GM21717 (cell line): ENCODE results near the gene DNAJC18.
"Not testable (repeated sequence)": the region's sequence is repeated elsewhere in the genome, so short reads cannot be mapped to it uniquely, and the experiment has no call there.

Source experiments
- ATAC-seq: cut with Tn5 transposase; IDR thresholded peaks from one replicate; pipeline ENCODE4 v1.9.1; 2021; ENCODE audit warnings: mild to moderate bottlenecking, moderate library complexity; ENCODE audit not compliant: unreplicated experiment

DNAJC18 gene

DNA sequence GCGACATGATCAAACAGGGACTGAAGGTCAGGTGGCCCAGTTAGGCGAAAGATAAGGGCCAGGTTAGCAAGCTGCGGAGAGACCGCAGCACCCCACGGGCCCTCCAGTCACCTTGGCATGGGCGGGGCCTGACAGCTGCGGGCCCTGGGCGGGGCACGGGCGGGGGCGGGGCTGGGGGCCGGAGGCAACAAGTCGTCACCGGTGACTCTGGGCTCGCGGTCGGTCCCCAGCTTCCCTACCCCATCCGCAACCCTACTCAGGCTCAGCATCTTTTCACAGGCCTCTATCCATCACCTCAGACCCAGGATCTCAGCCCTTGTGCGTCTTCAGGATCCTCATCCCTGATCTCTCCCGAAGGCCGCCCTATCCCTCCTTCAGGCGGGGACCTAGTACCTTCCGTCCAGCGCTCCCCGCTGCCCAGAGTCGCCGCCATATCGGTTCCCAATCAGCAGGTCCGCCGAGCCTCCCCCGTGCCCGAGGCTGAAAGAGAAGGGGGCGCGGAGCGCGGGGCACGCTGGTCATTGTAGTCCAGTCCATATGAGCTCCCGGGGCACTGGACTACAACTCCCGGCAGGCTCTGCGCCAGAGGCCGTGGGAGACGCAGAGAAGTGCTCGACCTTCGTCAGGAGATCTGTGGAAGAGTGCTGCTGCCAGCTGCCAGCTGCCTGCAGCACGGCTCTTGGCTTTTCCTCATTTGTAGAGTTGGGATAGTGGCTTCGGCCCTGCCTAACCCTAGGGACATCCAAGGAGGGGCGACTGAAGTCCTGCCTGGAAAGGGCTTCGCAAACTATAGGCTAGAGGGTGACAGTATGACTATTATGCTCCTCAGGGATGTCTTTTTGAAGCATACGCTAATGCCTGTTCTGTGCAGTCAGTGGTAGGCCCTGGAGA, at the start of gene DNAJC18:
Gene DNAJC18 (minus strand): TSS at position 513 of the 891 bp plus-strand sequence. CDS start 80 bp downstream, at position 433.
- peak; percentile 87 for ATAC-seq

DNA sequence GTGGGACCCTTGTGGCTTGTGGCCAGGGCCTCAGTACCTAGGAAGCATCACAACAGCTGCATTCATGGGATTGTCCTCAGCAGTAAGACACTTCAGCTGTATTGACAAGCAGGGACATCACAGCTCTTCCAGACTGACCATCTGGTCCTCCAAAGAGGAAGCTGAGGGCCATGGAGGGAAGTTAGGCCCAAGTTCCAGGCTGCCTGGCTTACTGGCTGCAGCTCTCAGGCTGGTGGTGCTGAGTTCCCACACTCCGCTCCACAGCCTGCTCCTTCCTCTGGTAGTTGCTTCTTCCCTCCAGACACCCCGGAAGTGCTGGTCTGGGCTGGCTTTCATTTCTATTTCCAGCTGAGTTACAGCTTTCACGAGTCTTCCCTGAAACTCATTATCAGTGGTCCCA, 48.9 kb upstream of the DNAJC18 start:
- ATAC-seq = no peak

DNA sequence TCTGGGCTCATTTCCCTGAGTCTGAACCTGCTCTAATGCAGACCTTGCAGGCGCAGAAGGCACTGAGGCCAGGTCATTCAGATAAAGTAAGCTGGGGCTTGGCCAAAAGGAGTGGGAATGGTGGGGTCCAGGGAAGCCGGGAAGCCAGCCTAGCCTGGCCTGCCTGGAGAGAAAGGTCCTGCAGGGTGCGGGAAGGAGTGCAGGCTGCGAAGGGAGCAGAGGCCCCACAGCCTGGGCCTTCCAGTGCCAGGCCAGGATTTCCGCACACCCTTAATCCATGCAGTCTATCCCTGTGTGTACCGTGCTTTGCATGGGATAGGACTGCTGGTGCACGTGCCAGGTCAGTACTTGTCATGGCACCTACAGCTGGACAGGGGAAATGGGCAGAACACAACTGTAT, 46.9 kb upstream of the DNAJC18 start:
- no peak for ATAC-seq

DNA sequence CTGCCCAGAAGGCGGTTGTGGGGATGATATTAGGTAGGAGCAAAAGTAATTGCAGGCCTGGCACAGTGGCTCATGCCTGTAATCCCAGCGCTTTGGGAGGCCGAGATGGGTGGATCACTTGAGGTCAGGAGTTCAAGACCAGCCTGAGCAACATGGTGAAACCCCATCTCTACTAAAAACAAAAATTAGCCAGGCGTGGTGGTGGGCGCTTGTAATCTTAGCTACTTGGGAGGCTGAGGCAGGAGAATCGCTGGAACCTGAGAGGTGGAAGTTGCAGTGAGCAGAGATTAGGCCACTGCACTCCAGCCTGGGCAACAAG, 43.5 kb upstream of the DNAJC18 start:
- ATAC-seq = not testable (repeated sequence)

DNA sequence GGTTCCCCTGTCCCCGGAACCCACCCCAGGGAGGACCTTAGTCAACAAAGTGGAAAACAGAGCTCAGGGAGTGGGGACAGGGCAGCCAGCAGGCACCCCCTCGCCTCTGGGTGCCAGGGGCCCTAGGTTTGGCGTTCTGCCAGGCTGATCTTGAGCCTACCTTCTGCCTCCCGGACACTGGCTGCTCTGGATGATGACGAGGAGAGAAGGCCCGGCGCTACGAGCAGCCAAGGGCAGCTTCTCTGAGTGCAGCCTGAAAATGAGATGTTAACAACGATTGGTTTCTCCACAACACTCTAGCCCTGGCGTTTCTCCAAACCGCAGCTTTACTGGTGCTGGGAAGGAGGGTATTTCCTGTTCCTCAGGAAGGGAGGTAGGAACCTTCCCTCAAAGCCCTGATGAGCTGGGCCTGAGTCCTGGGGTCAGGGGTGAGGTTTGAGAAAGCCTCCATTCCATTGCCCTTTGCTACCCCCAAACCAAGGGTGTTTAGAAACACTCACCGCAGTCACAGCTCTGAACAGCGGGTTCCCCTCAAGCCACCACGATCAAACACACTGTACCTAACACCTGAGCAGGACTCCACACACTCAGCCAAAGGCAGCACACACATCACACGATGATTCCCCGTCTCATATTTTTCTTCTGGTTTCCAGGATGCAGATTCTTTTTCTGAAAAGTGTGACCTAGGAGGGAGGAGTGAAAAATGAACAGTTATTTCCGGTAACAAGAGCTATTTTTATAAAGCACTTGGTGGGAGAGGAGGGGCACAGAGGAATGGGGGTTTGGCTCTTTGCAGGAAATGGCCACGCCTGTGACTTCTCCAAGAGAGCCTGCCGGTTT, 42.9 kb upstream of the DNAJC18 start, which contains the start of gene STING1:
Gene STING1 (minus strand): TSS at position 709 of the 840 bp plus-strand sequence. CDS start 1,054 bp downstream, outside the sequence.
- ATAC-seq = no peak

DNA sequence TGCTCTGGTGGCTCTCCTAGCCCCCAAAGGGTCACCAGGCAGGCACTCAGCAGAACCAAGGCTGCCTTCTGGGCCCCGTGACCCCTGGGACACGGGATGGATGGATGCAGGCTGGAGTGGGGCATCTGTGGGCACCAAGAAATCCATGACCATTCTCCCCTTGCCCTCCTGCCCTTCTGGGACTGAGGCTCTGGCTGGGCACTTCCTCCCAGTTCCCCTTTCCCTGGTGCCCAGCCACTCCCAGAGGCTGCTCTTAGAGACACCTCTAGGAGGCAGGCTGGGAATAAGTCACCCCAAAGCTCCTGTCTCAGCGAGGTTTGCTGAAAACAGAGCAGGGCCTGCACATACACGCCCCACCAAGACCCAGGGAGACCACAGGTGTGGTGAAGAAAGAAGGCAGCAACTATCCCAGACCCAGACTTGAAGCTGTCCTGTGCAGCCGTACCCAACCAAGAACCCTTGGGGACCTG, 42.3 kb upstream of the DNAJC18 start:
- ATAC-seq = no peak

DNA sequence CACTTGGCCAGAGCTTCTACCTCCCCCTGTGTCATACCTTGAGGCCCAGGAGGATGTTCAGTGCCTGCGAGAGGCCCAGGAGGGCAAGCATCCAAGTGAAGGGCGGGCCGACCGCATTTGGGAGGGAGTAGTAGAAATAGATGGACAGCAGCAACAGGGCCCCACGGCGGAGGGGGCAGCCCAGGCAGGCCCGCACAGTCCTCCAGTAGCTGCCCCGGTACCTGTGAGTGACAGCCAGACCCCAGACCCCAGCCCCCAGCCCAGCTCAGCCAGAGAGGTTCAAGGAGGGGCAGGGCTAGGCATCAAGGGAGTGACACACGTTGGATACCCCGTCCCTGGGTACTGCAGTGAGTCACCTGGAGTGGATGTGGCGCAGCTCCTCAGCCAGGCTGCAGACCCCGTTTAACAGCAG, 41.8 kb upstream of the DNAJC18 start:
- ATAC-seq = no peak

DNA sequence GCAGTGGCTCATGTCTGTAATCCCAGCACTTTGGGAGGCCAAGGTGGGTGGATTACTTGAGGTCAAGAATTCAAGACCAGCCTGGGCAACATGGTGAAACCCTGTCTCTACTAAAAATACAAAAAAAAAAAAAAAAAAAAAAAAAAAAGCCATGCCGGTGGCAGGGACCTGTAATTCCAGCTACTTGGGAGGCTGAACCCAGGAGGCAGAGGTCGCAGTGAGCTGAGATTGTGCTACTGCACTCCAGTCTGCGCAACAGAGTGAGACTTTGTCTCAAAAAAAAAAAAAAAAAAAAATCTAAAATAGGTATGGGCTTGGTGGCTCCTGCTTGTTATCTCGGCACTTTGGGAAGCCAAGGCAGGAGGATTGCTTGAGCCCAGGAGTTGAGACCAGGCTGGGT, 40.4 kb upstream of the DNAJC18 start:
- ATAC-seq = not testable (repeated sequence)

DNA sequence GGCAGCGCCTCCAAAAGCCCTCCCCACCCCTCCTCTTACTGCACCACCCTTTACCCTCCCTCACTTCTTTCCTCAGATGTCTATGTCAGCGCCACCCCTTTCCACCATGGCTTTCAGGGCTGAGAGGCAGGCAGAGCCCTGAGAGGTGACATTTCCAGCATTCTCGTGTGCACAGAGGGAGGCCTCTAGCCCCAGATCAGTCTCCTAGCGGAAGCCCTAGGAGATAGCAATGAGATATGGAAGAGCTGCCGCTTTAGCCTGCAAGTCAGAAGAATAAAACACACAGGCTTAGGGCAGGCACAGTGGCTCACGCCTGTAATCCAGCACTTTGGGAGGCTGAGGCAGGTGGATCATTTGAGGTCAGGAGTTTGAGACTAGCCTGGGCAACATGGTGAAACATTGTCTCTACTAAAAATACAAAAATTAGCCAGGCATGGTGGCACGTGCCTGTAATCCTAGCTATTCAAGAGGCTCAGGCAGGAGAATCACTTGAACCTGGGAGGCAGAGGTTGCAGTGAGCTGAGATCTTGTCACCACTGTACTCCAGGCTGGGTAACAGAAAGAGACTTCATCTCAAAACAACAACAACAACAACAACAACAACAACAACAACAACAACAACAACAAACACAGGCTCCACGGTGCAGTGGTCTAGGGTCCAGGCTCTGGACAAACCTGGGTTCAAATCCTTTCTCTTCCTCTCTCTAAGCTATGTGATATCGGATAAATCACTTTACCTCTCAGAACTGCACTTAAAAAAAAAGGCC, 39.5 kb upstream of the DNAJC18 start:
- ATAC-seq = not testable (repeated sequence)

DNA sequence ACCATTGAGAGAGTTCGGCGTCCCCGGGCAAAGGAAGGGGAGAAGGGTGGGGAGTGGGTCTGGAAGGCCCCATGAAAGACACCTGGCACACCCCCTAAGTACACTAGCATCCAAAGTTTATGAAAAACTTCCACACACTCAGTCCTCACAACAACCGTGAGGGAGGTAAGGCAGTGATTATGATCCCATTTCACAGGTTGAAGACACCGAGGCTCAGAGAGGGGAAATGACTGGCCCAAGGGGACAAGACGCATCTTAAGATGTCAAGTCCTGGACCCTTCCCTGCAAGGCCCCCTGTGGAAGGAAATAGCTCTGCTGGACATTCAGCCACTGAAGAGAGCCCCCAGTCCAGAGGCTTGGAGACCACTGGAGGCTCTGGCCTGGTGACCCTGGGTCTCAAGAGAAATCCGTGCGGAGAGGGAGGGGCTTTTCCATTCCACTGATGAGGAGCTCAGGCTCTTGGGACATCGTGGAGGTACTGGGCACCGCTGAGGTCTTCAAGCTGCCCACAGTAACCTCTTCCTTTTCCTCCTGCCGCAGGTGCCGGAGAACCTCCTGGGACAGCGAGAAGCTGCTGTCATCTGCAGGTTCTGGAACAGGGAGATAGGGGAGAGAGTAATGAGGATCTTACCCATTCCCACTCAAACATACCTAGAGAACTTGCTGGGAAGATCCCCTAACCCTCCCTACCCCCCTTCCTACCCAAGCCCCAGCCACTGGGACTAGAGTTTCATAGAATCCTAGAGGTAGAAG, 36.7 kb upstream of the DNAJC18 start:
- ATAC-seq = no peak

DNA sequence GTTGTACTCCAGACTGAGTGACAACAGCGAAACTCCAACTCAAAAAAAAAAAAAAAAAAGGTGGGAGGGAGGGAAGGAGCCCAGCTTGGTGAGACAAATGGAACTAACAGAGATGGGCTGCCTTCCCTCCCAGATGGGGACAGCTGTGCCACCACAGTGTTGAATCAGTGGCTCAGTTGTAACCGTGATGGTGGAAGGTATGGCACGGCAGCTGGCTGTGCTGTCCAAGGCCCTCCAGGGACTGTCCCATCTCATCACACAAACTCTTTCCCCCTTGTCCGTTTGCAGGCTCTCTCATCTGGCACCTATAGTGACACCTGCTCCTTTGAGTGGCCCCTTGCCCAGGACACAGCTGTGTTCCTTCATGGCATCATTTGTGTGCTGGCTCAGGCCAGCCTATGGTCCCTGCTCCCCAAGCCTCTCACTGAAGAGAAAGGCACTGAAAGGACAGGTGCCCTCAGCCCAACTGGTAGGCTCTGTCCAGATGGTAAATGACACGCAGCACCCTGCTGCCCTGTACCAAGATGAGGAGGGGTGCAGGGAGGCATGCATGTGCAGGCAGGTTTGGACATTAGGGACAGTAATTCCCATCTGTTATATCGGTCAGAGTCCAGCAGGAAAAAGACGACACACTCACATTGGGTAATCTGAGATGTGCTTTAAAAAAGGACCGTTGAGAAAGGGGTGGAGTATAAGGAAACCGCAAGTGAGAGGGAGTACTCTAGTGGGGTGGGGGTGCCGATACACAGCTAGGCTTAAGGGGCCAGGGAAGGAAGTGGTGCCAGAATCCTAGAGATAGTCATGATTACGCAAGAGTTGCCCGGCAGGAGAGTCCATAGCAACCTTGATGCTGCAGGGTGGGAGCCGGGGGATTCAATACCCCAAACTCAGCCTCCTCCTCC, 35.8 kb upstream of the DNAJC18 start:
- ATAC-seq = no peak

DNA sequence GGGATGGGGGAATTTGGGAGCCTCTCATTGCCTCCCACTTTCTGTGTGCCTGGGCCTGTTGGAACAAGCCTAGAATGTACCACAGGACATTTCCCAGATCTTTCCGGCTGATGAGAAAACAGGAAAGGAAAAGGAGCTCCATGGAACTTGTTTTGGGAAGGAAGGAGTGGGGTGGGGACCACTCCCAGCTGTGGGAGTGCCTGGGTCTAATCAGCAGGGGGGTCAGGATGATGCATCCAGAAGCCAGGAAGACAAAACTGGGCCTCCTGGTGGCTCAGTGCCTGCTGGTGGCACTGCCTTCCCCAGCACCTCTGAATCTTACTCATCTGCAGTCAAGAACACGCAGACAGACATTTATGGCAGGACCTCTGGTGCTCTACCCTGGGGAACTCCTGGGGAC, 34.2 kb upstream of the DNAJC18 start:
- ATAC-seq = no peak

DNA sequence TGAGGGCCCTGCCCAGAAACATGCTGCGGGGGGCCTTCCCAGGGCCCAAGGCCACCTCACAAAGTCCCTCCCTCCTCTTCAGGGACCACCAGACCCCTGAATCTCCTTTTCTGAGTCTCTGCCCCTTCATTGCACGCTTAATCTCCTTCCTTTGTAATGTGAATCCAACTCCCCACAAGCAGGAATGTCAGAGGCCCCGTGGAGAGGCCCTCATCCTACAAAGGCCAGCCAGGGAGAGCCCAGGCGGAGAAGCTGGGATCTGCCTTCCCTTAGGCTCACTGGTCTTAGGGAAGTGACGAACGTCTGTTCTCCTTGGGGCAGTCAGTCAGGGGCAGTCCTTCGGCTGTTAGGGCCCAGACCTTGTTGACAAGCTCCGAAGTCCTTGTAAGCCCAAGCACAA, 33.8 kb upstream of the DNAJC18 start:
- ATAC-seq = no peak

DNA sequence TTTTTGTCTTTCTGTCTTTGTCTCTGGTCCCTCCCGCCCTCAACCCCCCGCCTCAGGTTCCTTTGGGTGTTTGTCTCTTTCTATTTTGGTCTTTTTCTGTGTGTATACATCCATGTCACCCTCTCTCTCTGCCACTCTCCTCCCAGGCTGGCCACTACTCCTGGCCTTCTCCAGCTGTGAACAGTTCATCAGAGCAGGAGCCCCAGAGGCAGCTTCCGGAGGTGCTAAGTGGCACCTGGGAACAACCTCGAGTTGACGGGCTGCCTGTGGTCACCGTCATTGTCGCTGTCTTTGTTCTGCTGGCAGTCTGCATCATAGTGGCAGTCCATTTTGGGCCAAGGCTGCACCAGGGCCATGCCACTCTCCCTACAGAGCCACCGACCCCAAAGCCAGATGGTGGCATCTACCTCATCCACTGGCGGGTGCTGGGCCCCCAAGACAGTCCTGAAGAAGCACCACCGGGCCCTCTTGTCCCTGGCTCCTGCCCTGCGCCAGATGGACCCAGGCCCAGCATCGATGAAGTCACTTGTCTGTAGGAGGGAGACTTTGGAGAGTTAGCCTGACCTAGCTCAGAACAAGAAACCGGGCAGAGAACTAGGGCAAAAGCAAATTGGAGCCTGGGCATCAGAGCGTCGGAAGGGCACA, 33.2 kb upstream of the DNAJC18 start:
- no peak for ATAC-seq

DNA sequence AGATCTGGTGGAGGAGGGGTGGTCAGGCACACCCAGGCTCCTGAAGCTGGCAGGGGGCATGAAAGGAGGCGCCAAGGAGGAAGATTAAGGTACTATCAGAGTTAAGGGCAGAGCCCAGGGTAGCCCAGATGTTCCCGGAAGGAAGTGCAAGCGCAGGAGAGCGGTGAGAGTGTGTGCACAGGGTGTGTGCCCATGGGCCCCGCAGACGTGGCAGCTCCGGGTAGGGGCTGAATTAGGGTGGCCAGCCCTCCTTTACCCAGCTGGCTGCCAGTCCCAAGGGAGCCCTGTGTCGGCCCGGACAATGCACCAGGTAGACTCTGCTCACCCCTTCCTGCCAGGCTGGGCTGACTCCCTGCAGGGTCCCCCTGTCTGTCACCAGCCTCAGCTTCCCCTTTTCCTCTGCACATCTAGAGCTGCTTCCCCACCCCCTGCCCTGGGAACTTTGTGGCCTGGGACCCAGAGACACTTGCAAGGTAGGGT, 31.5 kb upstream of the DNAJC18 start, which contains the start of gene SMIM33:
Gene SMIM33 (plus strand): TSS at position 184 of the 480 bp plus-strand sequence. CDS start 118 bp downstream, at position 302.
- no peak for ATAC-seq

DNA sequence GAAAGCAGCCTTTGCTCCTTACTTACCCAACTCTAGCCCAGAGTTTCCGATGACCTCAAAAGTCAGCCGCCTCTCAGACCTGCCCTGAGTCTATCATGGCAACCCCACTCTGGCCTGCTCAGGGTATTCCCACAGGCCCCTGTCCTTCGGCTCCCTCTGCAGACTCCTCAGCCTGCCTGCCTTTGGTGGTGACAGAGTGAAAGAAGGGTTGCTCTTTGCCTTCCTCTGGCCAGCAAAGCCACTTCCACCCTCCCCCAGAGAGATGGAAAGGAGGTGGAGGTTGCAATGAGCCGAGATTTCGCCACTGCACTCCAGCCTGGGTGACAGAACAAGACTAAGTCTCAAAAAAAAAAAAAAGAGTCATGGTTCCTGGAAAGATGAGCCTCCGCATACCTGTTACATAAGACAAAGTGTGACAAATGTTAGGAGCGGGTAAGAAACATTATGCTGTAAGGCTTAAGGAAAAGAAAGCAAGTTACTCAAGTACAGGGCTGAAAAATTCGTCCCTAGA, 29.2 kb upstream of the DNAJC18 start:
- no peak for ATAC-seq

DNA sequence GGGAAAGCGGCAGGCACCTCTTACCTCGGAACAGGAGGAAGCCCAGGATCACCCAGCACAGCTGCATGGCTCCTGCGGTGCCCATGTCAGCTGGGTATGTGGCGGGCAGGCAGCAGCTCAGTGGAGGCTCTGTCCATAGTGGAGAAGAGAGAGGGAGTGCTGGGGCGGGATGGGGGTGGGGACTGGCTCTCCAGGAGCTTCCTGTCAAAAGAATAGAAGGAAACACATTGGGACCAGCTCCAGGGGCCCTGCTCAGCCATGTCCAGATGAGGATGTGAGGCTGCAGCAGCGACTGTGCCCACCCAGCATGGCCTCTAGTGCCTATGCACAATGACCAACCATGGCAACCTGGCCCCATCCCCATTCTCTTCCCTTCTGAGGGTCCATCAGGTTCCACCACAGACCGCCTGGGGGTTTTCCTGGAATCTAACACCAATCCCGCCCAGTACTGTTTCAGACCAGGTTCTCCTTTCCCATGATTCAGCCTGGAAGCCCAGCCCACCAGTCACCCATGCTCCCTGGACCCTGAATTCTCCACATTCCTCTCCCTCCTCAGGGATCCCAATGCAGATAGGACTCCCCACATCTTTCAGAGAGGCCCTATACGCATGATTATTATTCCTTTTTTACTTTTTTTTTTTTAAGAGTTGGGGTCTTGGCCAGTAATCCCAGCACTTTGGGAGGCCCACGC, 23.4 kb upstream of the DNAJC18 start, which contains the start of gene ECSCR:
Gene ECSCR (minus strand): TSS at position 158 of the 691 bp plus-strand sequence. CDS start 73 bp downstream, at position 85.
- no peak for ATAC-seq
